Pulmonary artery endothelial cell (primary cell): ENCODE data around the gene GFRA4. TPM values are rescaled to one million over a fixed set of nuclear protein-coding genes. Genes with fewer than 3 reads are reported as not detected.
"Not testable (repeated sequence)": the region's sequence is repeated elsewhere in the genome, so short reads cannot be mapped to it uniquely, and the experiment has no call there.

Experiments used
- DNase-seq: peaks from one replicate; pipeline ENCODE4 v3.0.0-alpha.2; 2011; ENCODE audit warnings: low read depth, low spot score
- total RNA-seq: library from RNA; depleted of rRNA; stranded (reverse); fragments of >200 nt; gene quantifications from 2 replicates; pipeline ENCODE4 v1.2.3, GENCODE V29; 2014

The GFRA4 gene
- total RNA-seq, 1 donor from 2014 or later: not detected

GRCh38 chr20:3616250-3616649, 46.9 kb downstream of the GFRA4 start:
- DNase-seq: no peak

GRCh38 chr20:3615171-3615840, 47.9 kb downstream of the GFRA4 start:
- not testable (repeated sequence) for DNase-seq

- no peak for DNase-seq
Measured at GRCh38 chr20:3614466-3614865, 48.7 kb downstream of the GFRA4 start.

GRCh38 chr20:3613821-3614440, 49.3 kb downstream of the GFRA4 start:
- no peak for DNase-seq

GRCh38 chr20:3612795-3613572, 50.2 kb downstream of the GFRA4 start:
- DNase-seq: no peak

DNA sequence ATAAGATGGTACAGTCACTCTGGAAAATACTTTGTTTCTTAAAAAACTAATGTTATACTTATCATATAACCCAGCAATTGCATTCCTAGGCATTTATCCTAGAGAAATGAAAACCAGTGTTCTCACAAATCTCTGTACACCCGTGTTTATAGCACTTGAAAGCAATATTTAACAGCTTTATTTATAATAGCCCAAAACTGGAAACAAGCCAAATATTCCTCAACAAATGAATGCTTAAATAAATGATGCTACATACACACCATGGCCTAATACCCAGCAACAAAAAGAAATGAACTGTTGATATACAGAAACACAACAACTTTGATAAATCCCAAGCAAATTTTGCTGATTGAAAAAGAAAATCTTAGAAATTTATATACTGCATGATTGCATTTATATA, 51.3 kb downstream of the GFRA4 start:
- no peak for DNase-seq

Other genes with a start within 250 kb of the GFRA4 start
- 45.3 and 49.4 TPM in 2 replicates for gene ATRN, start 192.4 kb downstream of the GFRA4 start, total RNA-seq
- gene ADAM33, start 18.6 kb upstream of the GFRA4 start, total RNA-seq: 0.07 TPM in 1 of 2 replicates, not detected in the other
- not detected in 2 replicates for gene SIGLEC1, start 49.2 kb upstream of the GFRA4 start, total RNA-seq
- gene HSPA12B, start 69.3 kb upstream of the GFRA4 start, total RNA-seq: 4.7 and 7.9 TPM in 2 replicates
- gene ADISSP, start 104.4 kb upstream of the GFRA4 start, total RNA-seq: 33.7 and 38.6 TPM in 2 replicates
- 0.13 TPM in 1 of 2 replicates, not detected in the other for gene SPEF1, start 118.0 kb upstream of the GFRA4 start, total RNA-seq
- gene CENPB, start 123.3 kb upstream of the GFRA4 start, total RNA-seq: 99.0 and 118 TPM in 2 replicates
- 16.4 and 20.1 TPM in 2 replicates for gene CDC25B, start 132.9 kb upstream of the GFRA4 start, total RNA-seq
- gene AP5S1, start 157.1 kb upstream of the GFRA4 start, total RNA-seq: 18.6 and 23.0 TPM in 2 replicates
- 17.1 and 17.5 TPM in 2 replicates for gene MAVS, start 183.4 kb upstream of the GFRA4 start, total RNA-seq
- gene PANK2, start 226.0 kb upstream of the GFRA4 start, total RNA-seq: 44.0 and 51.5 TPM in 2 replicates